Memory B cell (primary cell): ENCODE results near the gene TMEM235.
A peak's percentile ranks its signal among the peaks of the same experiment; 100 is the strongest.

Experiments
- ATAC-seq: fragments of 150-1000 bp; cut with Tn5 transposase; 2 replicates; pipeline ENCODE4 v1.10.0; 2021; ENCODE audit warnings: low read depth, mild to moderate bottlenecking, moderate library complexity
- DNase-seq, 2 donors: peaks; one replicate each; pipeline ENCODE4 v3.0.0; 2022; ENCODE audit warnings: low spot score in 2 of 2
- H3K27ac Mint-ChIP-seq: one replicate; pipeline ENCODE4 v1.8.0; 2022; ENCODE audit warnings: mild to moderate bottlenecking, moderate library complexity, mixed read lengths
- H3K27me3 Mint-ChIP-seq: one replicate; pipeline ENCODE4 v1.8.0; 2022; ENCODE audit warnings: mixed read lengths
- H3K36me3 Mint-ChIP-seq: one replicate; pipeline ENCODE4 v1.8.0; 2022; ENCODE audit warnings: mild to moderate bottlenecking, mixed read lengths
- H3K4me1 Mint-ChIP-seq: one replicate; pipeline ENCODE4 v1.8.0; 2022; ENCODE audit warnings: mixed read lengths
- H3K4me3 Mint-ChIP-seq: one replicate; pipeline ENCODE4 v1.8.0; 2022; ENCODE audit warnings: mild to moderate bottlenecking, moderate library complexity, mixed read lengths
- H3K9me3 Mint-ChIP-seq: one replicate; pipeline ENCODE4 v1.8.0; 2022; ENCODE audit warnings: mixed read lengths

The TMEM235 gene

GRCh38 chr17:78263063-78263735 lies 31.8 kb downstream of the TMEM235 start:
- Mint-ChIP-seq H3K36me3 (no peaks in the 10 kb centered on the region), H3K9me3 (no peaks in the 10 kb centered on the region), H3K4me1 (peaks cover 5% of the 10 kb centered on the region), H3K4me3 (no peak overlapping the region), H3K27me3 (peaks cover 5% of the 10 kb centered on the region), H3K27ac (no peak overlapping the region)
- ATAC-seq, result no peak
- DNase-seq, result no peak

GRCh38 chr17:78263736-78264340 lies 32.4 kb downstream of the TMEM235 start:
- Mint-ChIP-seq H3K4me3 (no peak overlapping the region), H3K27me3 (peaks cover 2% of the 10 kb centered on the region), H3K4me1 (peaks cover 2% of the 10 kb centered on the region), H3K36me3 (no peaks in the 10 kb centered on the region), H3K27ac (no peak overlapping the region), H3K9me3 (no peaks in the 10 kb centered on the region)
- DNase-seq (no peak), ATAC-seq (no peak)

GRCh38 chr17:78264590-78264989 lies 33.2 kb downstream of the TMEM235 start:
- Mint-ChIP-seq H3K9me3 (no peaks in the 10 kb centered on the region), H3K36me3 (no peaks in the 10 kb centered on the region), H3K27me3 (peaks cover 2% of the 10 kb centered on the region), H3K4me3 (no peak overlapping the region), H3K4me1 (peaks cover 2% of the 10 kb centered on the region), H3K27ac (no peak overlapping the region)
- ATAC-seq (no peak), DNase-seq (no peak)

- Mint-ChIP-seq H3K27me3 (no peaks in the 10 kb centered on the region), H3K4me3 (no peak overlapping the region), H3K27ac (no peak overlapping the region), H3K9me3 (no peaks in the 10 kb centered on the region), H3K36me3 (no peaks in the 10 kb centered on the region), H3K4me1 (peaks cover 2% of the 10 kb centered on the region)
- no peak for ATAC-seq
- DNase-seq, result no peak
Observed at GRCh38 chr17:78265121-78265520, 33.7 kb downstream of the TMEM235 start.

- H3K27me3 Mint-ChIP-seq, result peaks cover 5% of the 10 kb centered on the region
- H3K27ac Mint-ChIP-seq, result no peak overlapping the region
- no peak for DNase-seq
- no peaks in the 10 kb centered on the region for H3K9me3 Mint-ChIP-seq
- no peak for ATAC-seq
- peaks cover 2% of the 10 kb centered on the region for H3K4me1 Mint-ChIP-seq
- H3K4me3 Mint-ChIP-seq, result no peak overlapping the region
- H3K36me3 Mint-ChIP-seq, result no peaks in the 10 kb centered on the region
Observed at GRCh38 chr17:78266231-78266631, 34.8 kb downstream of the TMEM235 start.

GRCh38 chr17:78266771-78267170 lies 35.3 kb downstream of the TMEM235 start:
- ATAC-seq, result no peak

GRCh38 chr17:78267253-78268073 lies 36.0 kb downstream of the TMEM235 start:
- Mint-ChIP-seq H3K9me3 (no peaks in the 10 kb centered on the region), H3K27me3 (peaks cover 8% of the 10 kb centered on the region), H3K4me1 (peaks cover 4% of the 10 kb centered on the region), H3K27ac (no peak overlapping the region), H3K4me3 (no peak overlapping the region), H3K36me3 (no peaks in the 10 kb centered on the region)
- DNase-seq (no peak), ATAC-seq (no peak)

More at GRCh38 chr17:78266771-78267170, 35.3 kb downstream of the TMEM235 start:
- DNase-seq, result no peak
- H3K4me1 Mint-ChIP-seq, result peaks cover 2% of the 10 kb centered on the region
- H3K9me3 Mint-ChIP-seq, result no peaks in the 10 kb centered on the region
- peaks cover 6% of the 10 kb centered on the region for H3K27me3 Mint-ChIP-seq
- no peaks in the 10 kb centered on the region for H3K36me3 Mint-ChIP-seq
- no peak overlapping the region for H3K4me3 Mint-ChIP-seq
- H3K27ac Mint-ChIP-seq, result no peak overlapping the region

GRCh38 chr17:78268191-78268874 lies 36.9 kb downstream of the TMEM235 start:
- Mint-ChIP-seq H3K27me3 (peaks cover 8% of the 10 kb centered on the region), H3K9me3 (no peaks in the 10 kb centered on the region), H3K4me1 (peaks cover 7% of the 10 kb centered on the region), H3K4me3 (no peak overlapping the region), H3K36me3 (no peaks in the 10 kb centered on the region), H3K27ac (no peak overlapping the region)
- no peak for DNase-seq
- ATAC-seq, result no peak

- Mint-ChIP-seq H3K27me3 (peaks cover 11% of the 10 kb centered on the region), H3K27ac (no peak overlapping the region), H3K36me3 (no peaks in the 10 kb centered on the region), H3K9me3 (no peaks in the 10 kb centered on the region), H3K4me3 (no peak overlapping the region), H3K4me1 (peaks cover 7% of the 10 kb centered on the region)
- DNase-seq, result no peak
- ATAC-seq, result no peak
Observed at GRCh38 chr17:78268951-78269905, 37.8 kb downstream of the TMEM235 start.

GRCh38 chr17:78269955-78270381 lies 38.5 kb downstream of the TMEM235 start:
- H3K4me1 Mint-ChIP-seq, result peaks cover 5% of the 10 kb centered on the region
- no peaks in the 10 kb centered on the region for H3K36me3 Mint-ChIP-seq
- no peaks in the 10 kb centered on the region for H3K9me3 Mint-ChIP-seq
- peak overlapping the region; percentile 85 for H3K27ac Mint-ChIP-seq
- peaks cover 11% of the 10 kb centered on the region for H3K27me3 Mint-ChIP-seq
- no peak overlapping the region for H3K4me3 Mint-ChIP-seq
- DNase-seq (no peak), ATAC-seq (no peak)

- ATAC-seq (no peak), DNase-seq (no peak)
- H3K4me1 Mint-ChIP-seq, result peaks cover 11% of the 10 kb centered on the region
- no peak overlapping the region for H3K4me3 Mint-ChIP-seq
- peak overlapping the region; percentile 92 for H3K27ac Mint-ChIP-seq
- peaks cover 16% of the 10 kb centered on the region for H3K27me3 Mint-ChIP-seq
- H3K36me3 Mint-ChIP-seq, result no peaks in the 10 kb centered on the region
- no peaks in the 10 kb centered on the region for H3K9me3 Mint-ChIP-seq
Observed at GRCh38 chr17:78271419-78272170, 40.2 kb downstream of the TMEM235 start.

GRCh38 chr17:78272181-78272913 lies 40.9 kb downstream of the TMEM235 start:
- peaks cover 12% of the 10 kb centered on the region for H3K4me1 Mint-ChIP-seq
- DNase-seq, result peak; percentile 64 to 65
- H3K36me3 Mint-ChIP-seq, result no peaks in the 10 kb centered on the region
- peak overlapping the region; percentile 92 for H3K27ac Mint-ChIP-seq
- no peaks in the 10 kb centered on the region for H3K9me3 Mint-ChIP-seq
- H3K4me3 Mint-ChIP-seq, result no peak overlapping the region
- ATAC-seq, result peak; percentile 77
- H3K27me3 Mint-ChIP-seq, result peaks cover 16% of the 10 kb centered on the region
